Esophagus muscularis mucosa (tissue), 4 donors: ENCODE results near the gene ULBP1. TPM values are rescaled to one million over a fixed set of nuclear protein-coding genes. Genes with fewer than 3 reads are reported as not detected.
"Not testable (repeated sequence)": the region's sequence is repeated elsewhere in the genome, so short reads cannot be mapped to it uniquely, and the experiment has no call there.

Source experiments
- DNase-seq: peaks from one replicate; pipeline ENCODE4 v3.0.0-alpha.2; 2017; ENCODE audit errors: extremely low spot score
- H3K27ac ChIP-seq, 4 donors: fragments of 200-600 bp; sonication (generic); replicated peaks in 1 of 4; 1 replicate in 3 of 4; 2 replicates in 1 of 4; pipeline ENCODE4 v1.5.1; 2016 to 2019; ENCODE audit warnings: mild to moderate bottlenecking in 1 of 4
- H3K27me3 ChIP-seq, 4 donors: fragments of 200-600 bp; sonication (generic); one replicate each; pipeline versions ENCODE4 v1.5.1 to v1.6.0; 2016 to 2019
- H3K36me3 ChIP-seq, 4 donors: fragments of 200-600 bp; sonication (generic); one replicate each; pipeline ENCODE4 v1.5.1; 2016 to 2019
- H3K4me1 ChIP-seq, 4 donors: fragments of 200-600 bp; sonication (generic); one replicate each; pipeline ENCODE4 v1.5.1; 2016 to 2019
- H3K4me3 ChIP-seq, 4 donors: fragments of 200-600 bp; sonication (generic); 1 replicate in 2 of 4; 2 replicates in 2 of 4; pipeline ENCODE4 v1.5.1; 2016 to 2019; ENCODE audit warnings: mild to moderate bottlenecking in 4 of 4, moderate library complexity in 1 of 4
- H3K9me3 ChIP-seq, 4 donors: fragments of 200-600 bp; sonication (generic); 1 replicate in 3 of 4; 2 replicates in 1 of 4; pipeline ENCODE4 v1.5.1; 2016 to 2019
- EP300 ChIP-seq: sonication (generic); formaldehyde crosslinking; IDR thresholded peaks from one replicate; pipeline ENCODE4 v1.6.1; 2017; ENCODE audit warnings: antibody characterized with exemption
- POLR2A ChIP-seq: fragments of 450-650 bp; IDR thresholded peaks from one replicate; pipeline ENCODE4 v1.6.1; 2017; ENCODE audit warnings: antibody characterized with exemption, moderate library complexity, mild to moderate bottlenecking, low read depth
- POLR2AphosphoS5 ChIP-seq, 2 donors: sonication (generic); formaldehyde crosslinking; IDR thresholded peaks; one replicate each; pipeline ENCODE4 v1.6.1; 2017; ENCODE audit warnings: antibody characterized with exemption in 2 of 2
- WGBS: methylation state at CpG from one replicate; pipeline ENCODE4 v1.1.5; 2018; 5-methylcytosine and 5-hydroxymethylcytosine counted together
- intact Hi-C: fragments of 100-400 bp; cut with DNase I; formaldehyde crosslinking; loops from one replicate; pipeline ENCODE4 v1.15.1; 2023
- total RNA-seq, 4 donors: library from RNA; depleted of rRNA; stranded (reverse); fragments of >200 nt; gene quantifications; one replicate each; pipeline versions ENCODE4 v1.1.0 to v1.2.1, GENCODE V29; 2016
- TF ChIP-seq, protein P1 (sequence below), 3 experiments: fragments of 200-600 bp in 2 of 3; fragments of 450-650 bp in 1 of 3; sonication (generic) in 2 of 3; IDR thresholded peaks; one replicate each; pipeline ENCODE4 v1.5.1; 2017 to 2019; ENCODE audit warnings: antibody characterized with exemption in 3 of 3, mild to moderate bottlenecking in 2 of 3, moderate library complexity in 1 of 3

ULBP1 gene
- total RNA-seq, 4 donors from 2014 or later: 0.17 TPM; not detected in 3

DNA sequence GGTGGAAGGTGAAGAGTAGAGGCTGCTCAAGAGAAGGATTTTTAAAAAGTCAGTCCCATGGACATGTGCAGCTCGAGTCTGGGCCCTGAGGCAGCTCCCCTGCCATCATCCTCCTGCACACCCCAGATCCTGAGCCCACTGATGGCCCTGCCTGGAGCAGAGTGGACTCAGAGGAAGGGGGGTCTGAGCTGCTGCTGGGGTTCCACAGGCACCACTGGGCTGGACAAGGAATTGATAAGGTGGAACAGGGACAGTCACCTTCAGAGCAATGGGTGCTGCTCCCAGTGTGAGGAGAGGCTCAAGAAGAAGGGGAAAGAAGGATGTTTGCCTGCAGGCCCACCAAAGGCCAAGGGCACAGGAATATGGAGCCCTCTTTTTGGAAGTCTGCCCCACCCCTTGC is 15.7 kb upstream of the ULBP1 start:
- no peak for DNase-seq

DNA sequence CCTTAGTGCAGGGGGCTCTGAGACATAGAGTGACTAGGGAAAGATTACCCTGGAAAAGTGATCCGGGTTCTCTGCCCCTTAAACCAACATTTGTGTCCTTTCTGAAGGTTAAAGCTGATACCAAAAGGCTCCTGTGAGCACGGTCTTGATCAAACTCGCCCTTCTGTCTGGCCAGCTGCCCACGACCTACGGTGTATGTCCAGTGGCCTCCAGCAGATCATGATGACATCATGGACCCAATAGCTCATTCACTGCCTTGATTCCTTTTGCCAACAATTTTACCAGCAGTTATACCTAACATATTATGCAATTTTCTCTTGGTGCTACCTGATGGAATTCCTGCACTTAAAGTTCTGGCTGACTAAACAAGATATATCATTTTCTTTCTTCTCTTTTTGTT is 15.1 kb upstream of the ULBP1 start:
- no peak overlapping the region for H3K4me3 ChIP-seq
- peaks cover 0 to 56% (median 14%) of the 10 kb centered on the region in 4 donors for H3K27me3 ChIP-seq
- H3K27ac ChIP-seq: no peak overlapping the region
- peaks cover 0 to 2% (median 0%) of the 10 kb centered on the region in 4 donors for H3K4me1 ChIP-seq
- 86% methylated on average over 5 of the region's 5 CpGs for WGBS
- no peak for DNase-seq
- H3K9me3 ChIP-seq: no peaks in the 10 kb centered on the region
- H3K36me3 ChIP-seq: no peaks in the 10 kb centered on the region
- intact Hi-C loops: no loop called here
- TF ChIP-seq, protein P1, sequence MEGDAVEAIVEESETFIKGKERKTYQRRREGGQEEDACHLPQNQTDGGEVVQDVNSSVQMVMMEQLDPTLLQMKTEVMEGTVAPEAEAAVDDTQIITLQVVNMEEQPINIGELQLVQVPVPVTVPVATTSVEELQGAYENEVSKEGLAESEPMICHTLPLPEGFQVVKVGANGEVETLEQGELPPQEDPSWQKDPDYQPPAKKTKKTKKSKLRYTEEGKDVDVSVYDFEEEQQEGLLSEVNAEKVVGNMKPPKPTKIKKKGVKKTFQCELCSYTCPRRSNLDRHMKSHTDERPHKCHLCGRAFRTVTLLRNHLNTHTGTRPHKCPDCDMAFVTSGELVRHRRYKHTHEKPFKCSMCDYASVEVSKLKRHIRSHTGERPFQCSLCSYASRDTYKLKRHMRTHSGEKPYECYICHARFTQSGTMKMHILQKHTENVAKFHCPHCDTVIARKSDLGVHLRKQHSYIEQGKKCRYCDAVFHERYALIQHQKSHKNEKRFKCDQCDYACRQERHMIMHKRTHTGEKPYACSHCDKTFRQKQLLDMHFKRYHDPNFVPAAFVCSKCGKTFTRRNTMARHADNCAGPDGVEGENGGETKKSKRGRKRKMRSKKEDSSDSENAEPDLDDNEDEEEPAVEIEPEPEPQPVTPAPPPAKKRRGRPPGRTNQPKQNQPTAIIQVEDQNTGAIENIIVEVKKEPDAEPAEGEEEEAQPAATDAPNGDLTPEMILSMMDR (IDR thresholded peaks at IDR 0.05): no peak
- no peak for TF ChIP-seq POLR2A
- no peak for TF ChIP-seq POLR2AphosphoS5 (IDR thresholded peaks at IDR 0.05)
- TF ChIP-seq EP300: no peak

More for the DNA sequence above, 15.7 kb upstream of the ULBP1 start:
- no peak overlapping the region for H3K4me3 ChIP-seq
- intact Hi-C loops: no loop called here
- TF ChIP-seq EP300 (no peak), POLR2AphosphoS5 (IDR thresholded peaks at IDR 0.05) (no peak), POLR2A (no peak)
- TF ChIP-seq, protein P1 (IDR thresholded peaks at IDR 0.05): no peak
- no peaks in the 10 kb centered on the region for H3K9me3 ChIP-seq
- H3K4me1 ChIP-seq: no peaks in the 10 kb centered on the region
- no peak overlapping the region for H3K27ac ChIP-seq
- peaks cover 0 to 55% (median 10%) of the 10 kb centered on the region in 4 donors for H3K27me3 ChIP-seq
- 100% methylated on average over 1 of the region's 1 CpG for WGBS
- H3K36me3 ChIP-seq: no peaks in the 10 kb centered on the region

DNA sequence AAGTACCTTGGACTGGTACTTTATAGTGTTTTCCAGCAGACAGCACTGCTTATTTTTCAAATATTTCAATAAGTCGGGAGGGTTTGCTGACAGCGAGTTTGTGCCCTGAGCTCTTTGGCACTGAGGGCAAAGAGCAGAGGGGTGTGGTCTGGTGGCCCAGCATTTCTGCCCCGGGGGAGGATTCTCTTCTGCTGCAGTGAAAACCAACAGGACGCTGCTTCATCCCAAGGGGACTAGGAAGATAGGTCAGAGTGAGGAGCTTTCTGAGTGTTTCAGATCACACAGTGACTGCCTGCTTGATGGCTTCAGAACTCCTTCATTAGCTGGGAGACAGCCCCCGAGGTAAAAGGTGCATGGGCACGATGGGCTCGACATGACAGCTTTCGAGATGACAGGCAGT is 13.3 kb upstream of the ULBP1 start:
- Histone ChIP-seq H3K36me3 (no peaks in the 10 kb centered on the region), H3K27me3 (peaks cover 0 to 72% (median 19%) of the 10 kb centered on the region in 4 donors), H3K27ac (no peak overlapping the region), H3K4me3 (no peak overlapping the region), H3K4me1 (peaks cover 0 to 12% (median 7%) of the 10 kb centered on the region in 4 donors), H3K9me3 (no peaks in the 10 kb centered on the region)
- no peak for DNase-seq
- intact Hi-C loops: no loop called here
- WGBS: 43% methylated on average over 8 of the region's 8 CpGs
- TF ChIP-seq POLR2A (no peak), EP300 (no peak), POLR2AphosphoS5 (IDR thresholded peaks at IDR 0.05) (no peak)
- TF ChIP-seq, protein P1 (IDR thresholded peaks at IDR 0.05): no peak

DNA sequence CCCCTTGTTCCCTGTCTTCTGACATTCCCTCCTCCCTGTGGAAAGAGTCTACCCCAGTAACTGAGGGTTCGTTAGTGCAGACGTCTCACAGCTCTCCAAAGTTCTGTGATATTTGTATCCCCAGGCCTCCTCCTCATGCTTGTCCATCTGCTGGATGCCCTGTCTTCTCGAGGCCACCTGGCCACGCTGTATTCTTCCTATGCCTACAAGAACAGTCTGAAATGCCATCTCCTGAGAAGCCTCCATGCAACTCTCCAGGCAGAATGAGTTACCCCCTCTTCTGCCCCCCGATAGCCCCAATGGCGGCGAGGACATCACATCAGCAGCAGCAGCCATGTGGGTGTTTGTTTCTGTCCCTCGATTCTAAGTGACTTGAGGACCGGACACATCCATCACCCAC is 12.6 kb upstream of the ULBP1 start:
- DNase-seq: no peak
- Histone ChIP-seq H3K36me3 (no peaks in the 10 kb centered on the region), H3K27me3 (peaks cover 0 to 78% (median 23%) of the 10 kb centered on the region in 4 donors), H3K4me3 (no peak overlapping the region), H3K27ac (no peak overlapping the region), H3K9me3 (no peaks in the 10 kb centered on the region), H3K4me1 (peaks cover 0 to 12% (median 7%) of the 10 kb centered on the region in 4 donors)
- intact Hi-C loops: no loop called here
- TF ChIP-seq POLR2AphosphoS5 (IDR thresholded peaks at IDR 0.05) (no peak), EP300 (no peak), POLR2A (no peak)
- TF ChIP-seq, protein P1 (IDR thresholded peaks at IDR 0.05): no peak
- 78% methylated on average over 5 of the region's 9 CpGs for WGBS

DNA sequence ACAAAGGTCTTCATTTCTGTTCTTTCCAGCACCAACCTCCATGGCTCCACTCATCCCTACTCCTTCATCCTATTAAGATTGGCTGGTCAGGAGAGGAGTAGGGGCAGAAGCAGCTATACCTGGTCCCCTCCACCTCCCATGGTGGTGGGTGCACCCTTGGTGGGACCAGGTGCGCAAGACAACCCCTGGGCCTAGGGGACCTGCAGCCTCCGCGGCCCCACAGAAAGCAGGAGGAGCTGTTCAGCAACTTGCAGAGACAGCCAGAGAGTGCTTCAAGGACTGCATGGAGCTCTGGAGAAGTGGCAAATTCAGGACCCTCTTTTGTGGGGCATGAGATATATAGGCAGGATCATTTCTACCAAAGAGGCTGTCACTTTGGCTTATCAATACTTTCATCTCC is 12.1 kb upstream of the ULBP1 start:
- no peak for DNase-seq
- TF ChIP-seq, protein P1 (IDR thresholded peaks at IDR 0.05): no peak
- TF ChIP-seq POLR2AphosphoS5 (IDR thresholded peaks at IDR 0.05): no peak
- TF ChIP-seq POLR2A: no peak
- no peak for TF ChIP-seq EP300
- intact Hi-C loops: no loop called here
- WGBS: 73% methylated on average over 3 of the region's 3 CpGs
- no peaks in the 10 kb centered on the region for H3K36me3 ChIP-seq
- no peak overlapping the region for H3K4me3 ChIP-seq
- no peaks in the 10 kb centered on the region for H3K9me3 ChIP-seq
- H3K27me3 ChIP-seq: peaks cover 0 to 84% (median 23%) of the 10 kb centered on the region in 4 donors
- no peak overlapping the region for H3K27ac ChIP-seq
- peaks cover 0 to 12% (median 7%) of the 10 kb centered on the region in 4 donors for H3K4me1 ChIP-seq

DNA sequence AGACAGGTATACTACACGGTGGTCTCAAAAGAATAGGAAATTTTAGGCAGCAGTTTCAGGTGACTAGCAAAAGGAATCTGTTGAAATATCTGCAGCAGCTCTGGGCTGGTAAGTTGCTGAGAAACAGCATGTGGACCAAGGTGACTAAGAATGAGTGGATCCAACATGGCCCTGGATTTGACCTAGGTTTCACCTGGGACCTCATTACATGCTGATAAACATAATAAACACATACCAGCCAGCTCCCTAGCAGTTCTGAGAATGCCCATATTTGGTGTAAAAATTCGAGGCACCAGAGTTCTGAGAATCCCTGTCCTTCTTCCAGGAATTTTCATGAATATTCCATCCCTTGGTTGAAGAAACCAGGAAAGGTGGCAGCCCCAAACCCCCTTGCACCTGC is 10.4 kb upstream of the ULBP1 start:
- H3K36me3 ChIP-seq, H3K4me3 ChIP-seq, intact Hi-C loops, H3K27ac ChIP-seq, DNase-seq, H3K9me3 ChIP-seq: not testable (repeated sequence)
- WGBS: 42% methylated on average over 2 of the region's 2 CpGs
- Histone ChIP-seq H3K27me3 (peaks cover 0 to 90% (median 23%) of the 10 kb centered on the region in 4 donors), H3K4me1 (peaks cover 0 to 12% (median 7%) of the 10 kb centered on the region in 4 donors)

DNA sequence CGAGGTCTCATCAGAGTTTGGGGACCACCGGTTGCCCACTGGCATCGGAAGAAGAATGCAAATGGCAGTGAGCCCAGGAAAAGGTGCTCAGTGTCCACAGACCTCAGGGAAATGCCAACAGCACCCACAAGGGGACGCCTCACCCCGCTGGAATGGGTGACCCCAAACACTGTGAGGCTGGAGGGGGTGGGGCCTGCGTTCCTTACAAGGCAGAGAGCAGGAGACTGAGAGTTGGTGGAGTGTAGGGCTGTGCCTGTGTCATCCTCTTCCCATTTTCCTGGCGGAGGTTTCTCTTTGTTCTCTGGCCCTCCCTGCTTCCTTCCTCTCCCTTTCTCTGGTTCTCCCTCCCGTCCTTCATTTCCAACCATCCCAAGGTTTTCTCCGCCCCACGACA is 9.8 kb upstream of the ULBP1 start:
- H3K9me3 ChIP-seq, H3K27ac ChIP-seq, intact Hi-C loops, DNase-seq, H3K4me3 ChIP-seq, H3K36me3 ChIP-seq: not testable (repeated sequence)
- Histone ChIP-seq H3K27me3 (peaks cover 0 to 91% (median 23%) of the 10 kb centered on the region in 4 donors), H3K4me1 (peaks cover 0 to 12% (median 7%) of the 10 kb centered on the region in 4 donors)
- WGBS: 4% methylated on average over 3 of the region's 10 CpGs
